Measurements from ENCODE around the gene TJP1.

- TF ChIP-seq, protein P1, sequence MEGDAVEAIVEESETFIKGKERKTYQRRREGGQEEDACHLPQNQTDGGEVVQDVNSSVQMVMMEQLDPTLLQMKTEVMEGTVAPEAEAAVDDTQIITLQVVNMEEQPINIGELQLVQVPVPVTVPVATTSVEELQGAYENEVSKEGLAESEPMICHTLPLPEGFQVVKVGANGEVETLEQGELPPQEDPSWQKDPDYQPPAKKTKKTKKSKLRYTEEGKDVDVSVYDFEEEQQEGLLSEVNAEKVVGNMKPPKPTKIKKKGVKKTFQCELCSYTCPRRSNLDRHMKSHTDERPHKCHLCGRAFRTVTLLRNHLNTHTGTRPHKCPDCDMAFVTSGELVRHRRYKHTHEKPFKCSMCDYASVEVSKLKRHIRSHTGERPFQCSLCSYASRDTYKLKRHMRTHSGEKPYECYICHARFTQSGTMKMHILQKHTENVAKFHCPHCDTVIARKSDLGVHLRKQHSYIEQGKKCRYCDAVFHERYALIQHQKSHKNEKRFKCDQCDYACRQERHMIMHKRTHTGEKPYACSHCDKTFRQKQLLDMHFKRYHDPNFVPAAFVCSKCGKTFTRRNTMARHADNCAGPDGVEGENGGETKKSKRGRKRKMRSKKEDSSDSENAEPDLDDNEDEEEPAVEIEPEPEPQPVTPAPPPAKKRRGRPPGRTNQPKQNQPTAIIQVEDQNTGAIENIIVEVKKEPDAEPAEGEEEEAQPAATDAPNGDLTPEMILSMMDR (IDR thresholded peaks at IDR 0.05; ENCODE audit: borderline replicate concordance, extremely low read depth, low read length, poor library complexity, severe bottlenecking), result no peak
- TF ChIP-seq EZH2 (IDR thresholded peaks at IDR 0.05; ENCODE audit: borderline replicate concordance, low read depth, low read length, severe bottlenecking), result no peak
Observed at GRCh38 chr15:29672923-29673809, 149.1 kb downstream of the TJP1 start.

Measured in DND-41 (cell line).